ENCODE measurements around the gene ADAMTSL3.

The ADAMTSL3 gene

DNA sequence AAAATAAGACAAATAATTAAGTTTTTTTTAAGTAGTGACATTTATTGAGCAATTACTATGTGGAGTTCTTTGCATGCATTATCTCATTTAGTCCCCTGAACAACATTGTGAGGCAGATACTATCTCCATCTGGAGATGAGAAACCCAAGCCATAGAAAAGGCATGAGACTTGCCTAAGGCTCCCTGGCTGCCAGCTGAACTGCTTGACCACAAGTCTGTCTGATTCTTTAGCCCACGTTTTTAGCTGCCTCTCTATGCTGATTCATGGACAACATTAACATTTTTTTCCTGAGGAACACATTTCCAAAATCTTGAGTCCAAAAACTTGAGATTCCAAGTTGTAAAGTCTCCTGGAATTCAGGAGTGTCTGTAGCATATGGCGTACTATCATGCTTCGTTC, 318.1 kb downstream of the ADAMTSL3 start:
- DNase-seq (ENCODE audit: low spot score) = no peak

DNA sequence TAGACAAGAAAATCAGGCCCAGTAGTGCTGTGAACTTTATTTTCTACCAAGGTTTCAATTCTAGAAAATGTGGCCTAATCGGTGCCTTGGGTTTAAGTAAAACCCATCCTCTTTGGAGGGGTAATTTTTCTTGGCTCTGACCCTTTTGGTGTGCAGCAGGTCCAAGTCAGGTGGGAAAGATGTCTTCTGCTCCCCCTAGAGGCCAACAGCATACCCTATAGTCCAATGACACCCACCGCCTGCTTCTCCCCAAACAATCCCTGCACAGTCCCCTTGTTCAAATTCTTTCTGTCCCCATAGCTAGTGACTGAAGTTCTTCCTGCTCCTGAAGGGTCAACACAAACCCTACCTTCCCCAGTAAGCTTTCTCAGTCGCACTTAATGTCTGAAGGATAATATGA, 319.9 kb downstream of the ADAMTSL3 start:
- DNase-seq (ENCODE audit: low spot score) = no peak

DNA sequence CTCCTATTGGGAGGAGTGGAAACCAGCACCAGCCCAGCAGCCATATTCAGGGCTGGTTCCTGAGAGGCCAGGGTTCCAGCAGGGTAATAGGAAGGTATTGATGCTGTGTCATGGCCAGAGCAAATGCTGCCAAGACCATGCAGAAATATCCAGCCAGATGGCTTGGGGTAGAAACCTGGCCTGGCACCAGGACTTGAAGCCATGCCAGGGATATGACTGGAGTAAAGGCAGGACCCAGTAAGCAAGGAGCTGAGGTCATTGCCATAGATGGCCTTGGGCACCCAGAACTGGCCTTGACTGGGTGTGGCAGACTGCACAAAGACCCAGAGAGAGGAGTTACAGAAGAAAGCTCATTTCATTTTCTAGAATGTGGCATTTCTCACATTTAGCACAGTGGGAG, 324.1 kb downstream of the ADAMTSL3 start:
- DNase-seq (ENCODE audit: low spot score) = no peak

DNA sequence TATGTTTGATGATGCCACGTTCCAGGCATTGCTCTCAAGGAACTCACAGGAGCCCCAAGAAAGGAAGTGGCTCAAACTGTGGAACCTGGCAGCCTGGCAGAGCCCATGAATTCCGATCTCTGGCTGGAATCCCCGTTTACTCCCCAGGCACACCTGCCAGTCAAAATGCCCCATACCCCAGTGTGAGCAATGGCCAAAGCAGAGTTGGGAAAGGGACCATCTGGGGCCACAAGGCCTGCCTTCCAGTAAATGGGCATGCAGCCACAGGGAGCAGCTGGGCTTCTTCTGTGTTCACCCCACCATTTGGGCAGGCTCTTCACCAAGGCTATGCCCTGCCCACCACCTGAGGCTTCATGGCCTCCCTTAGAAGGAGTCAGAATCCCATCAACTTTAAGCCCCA, 324.7 kb downstream of the ADAMTSL3 start:
- no peak for DNase-seq (ENCODE audit: low spot score)

DNA sequence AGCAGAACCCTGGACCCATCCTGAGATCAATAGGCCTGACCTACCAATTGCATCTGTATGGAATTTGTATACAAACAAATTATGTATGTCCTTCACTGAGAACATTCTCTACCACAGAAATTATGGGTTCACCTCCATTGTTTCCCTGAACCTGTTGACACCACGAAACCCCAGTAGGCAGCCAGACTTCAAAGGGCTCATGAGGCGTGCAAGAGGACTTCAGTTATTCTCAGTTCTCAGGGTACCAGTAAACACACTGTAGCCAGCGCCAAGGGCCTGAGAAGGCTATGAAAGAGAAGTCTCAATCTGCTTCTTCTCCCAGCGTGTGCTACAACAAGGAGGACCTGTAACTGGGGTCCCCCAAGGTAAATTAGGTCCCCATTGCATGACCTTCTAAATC, 326.7 kb downstream of the ADAMTSL3 start:
- no peak for DNase-seq (ENCODE audit: low spot score)

DNA sequence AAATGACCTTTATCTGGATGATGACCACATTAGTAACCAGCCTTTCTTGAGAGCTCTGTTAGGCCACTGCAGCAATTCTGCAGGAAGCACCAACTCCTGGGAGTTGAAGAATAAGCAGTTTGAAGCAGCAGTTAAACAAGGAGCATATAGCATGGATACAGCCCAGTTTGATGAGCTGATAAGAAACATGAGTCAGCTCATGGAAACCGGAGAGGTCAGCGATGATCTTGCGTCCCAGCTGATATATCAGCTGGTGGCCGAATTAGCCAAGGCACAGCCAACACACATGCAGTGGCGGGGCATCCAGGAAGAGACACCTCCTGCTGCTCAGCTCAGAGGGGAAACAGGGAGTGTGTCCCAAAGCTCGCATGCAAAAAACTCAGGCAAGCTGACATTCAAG, 328.8 kb downstream of the ADAMTSL3 start:
- DNase-seq (ENCODE audit: low spot score) = no peak

DNA sequence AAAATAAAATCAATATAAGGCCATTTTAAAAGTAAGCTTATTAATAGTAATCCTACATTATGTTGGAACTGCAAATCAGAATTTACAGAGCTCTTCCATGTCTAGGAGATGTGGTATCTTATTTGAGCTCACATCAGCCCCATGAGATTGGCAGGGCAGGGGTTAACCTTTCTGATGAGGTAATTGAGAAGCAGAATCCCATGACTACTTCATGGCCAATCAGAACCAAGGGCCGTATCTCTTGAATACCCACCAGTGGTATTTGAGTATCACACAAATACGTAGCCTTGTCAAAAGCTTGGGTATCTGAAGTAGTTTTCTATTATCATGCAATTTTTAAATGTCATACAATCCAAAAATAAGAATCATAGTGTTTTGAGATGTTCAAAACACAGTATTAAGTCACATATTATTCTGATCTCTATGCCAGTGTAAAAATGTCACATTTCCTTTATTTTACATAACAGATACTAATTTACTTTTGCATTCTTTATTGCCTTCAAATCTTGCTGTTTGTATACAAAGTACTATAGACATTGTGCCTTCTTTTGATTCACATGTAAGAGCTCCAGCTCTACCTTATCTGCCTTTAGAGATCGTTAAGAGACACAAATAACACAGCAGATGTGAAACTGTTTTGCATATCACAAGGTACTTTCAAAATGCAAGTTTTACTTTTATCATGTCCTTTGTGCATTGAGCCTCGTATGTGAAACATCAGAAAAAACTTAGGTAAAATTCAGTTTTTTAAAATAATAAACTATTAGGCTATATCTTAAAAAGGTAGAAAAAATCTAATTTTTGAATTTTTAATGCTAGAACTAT, 329.9 kb downstream of the ADAMTSL3 start:
- DNase-seq (ENCODE audit: low spot score) = no peak

DNA sequence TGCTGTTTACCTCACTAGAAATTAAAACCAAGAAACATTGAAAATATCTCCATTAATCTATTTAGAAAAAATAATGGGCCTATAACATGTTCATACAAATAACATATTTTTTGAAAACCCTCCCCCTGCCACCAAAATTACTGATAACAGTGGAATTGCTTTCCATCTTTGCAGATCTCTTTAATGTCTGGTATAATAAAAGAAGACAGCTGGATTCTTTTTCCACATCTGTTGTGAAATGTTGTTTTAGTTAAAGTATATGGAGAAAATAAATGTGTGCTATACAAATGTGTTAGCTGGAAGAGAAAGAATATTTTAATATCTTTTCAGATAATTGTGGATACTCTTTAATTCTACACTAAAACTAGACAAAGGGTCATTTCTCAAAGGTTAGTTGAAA, 330.7 kb downstream of the ADAMTSL3 start:
- no peak for DNase-seq (ENCODE audit: low spot score)

DNA sequence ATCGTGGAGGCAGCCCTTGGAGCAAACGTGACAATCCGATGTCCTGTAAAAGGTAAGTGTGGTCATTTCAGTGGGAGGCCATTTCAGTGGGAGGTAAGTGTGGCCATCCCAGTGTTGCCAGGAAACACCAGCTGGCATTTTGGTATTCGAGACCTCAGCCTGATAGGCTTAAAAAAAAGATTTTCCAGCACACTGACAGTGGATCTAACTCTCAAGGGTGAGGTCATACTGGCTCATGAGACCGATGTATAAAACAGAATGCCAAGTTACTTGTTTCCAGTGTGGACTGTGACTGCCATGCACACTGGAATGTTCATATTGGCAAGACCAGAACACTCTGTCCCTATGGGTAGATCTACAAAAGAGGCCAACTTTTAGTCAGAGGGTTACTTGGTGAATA, 337.2 kb downstream of the ADAMTSL3 start:
- DNase-seq (ENCODE audit: low spot score) = no peak

DNA sequence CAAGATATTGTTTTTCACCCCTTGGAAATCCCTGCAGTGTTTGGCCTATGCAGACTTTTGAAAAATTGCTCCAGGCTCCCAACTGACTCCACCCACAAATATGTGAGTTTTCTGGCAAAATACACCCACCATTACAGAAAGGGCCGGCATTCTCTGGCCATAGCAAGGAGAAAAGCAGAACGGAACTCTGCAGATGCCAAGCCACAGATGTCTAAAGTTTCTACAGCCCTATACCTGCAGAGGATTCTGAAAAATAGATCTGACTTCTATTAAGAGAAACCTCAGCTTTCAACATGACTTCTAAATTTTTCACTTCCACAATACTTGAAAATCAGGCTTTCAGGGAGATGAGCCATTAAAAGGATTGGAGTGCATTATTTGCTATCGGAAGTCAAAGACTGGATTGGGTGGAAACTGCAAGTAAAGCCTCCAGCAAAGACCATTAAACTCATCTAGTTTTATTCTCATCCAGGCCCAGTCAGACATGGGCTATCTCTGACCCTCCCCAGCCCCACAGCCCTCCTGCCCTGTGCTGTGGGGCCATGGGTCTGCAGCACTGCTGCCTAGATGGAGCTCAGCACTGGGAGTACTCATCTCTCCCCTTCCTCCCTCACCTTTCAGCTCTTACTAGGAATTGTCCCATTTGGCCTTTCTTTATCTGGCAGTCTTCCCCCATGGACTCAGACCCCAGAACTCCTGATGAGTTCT, 338.6 kb downstream of the ADAMTSL3 start:
- DNase-seq (ENCODE audit: low spot score) = no peak

DNA sequence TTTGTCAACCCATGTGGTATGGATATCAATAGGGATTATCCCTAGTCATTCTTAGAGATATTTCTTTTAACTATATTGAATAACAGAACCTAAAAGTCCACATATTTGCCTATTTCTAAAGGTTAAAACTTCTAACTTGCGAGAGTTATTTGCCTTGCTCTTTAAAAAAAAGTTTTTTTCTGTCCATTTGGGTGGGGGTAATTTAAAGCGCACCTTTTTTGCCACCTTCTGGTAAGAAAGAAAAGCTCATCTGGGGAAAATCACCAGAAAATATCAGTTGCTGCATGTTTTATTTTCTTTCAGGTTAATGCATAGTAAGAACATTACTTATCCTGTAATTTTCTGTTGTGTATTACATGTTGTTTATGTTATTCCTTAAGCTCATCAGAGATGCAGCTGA, 339.7 kb downstream of the ADAMTSL3 start:
- no peak for DNase-seq (ENCODE audit: low spot score)

DNA sequence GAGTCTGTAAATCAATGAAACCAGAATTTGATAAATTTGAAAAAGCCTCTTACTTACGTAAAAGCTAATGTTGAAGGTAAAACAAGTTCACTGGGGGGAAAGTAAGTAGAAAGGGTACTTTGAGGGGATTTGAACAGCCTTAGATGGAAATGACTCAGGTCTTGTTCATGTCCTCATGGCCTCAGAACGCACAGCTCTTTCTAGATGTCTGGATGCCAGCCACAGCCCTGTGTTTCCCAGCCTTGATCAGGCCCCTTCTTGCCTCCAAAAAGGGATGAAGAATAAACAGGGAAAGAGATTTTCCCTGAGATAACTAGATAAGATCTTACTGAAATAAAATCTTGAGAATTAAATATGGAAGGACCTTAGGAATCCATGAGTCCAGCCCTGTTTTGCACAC, 344.6 kb downstream of the ADAMTSL3 start:
- DNase-seq (ENCODE audit: low spot score) = no peak

DNA sequence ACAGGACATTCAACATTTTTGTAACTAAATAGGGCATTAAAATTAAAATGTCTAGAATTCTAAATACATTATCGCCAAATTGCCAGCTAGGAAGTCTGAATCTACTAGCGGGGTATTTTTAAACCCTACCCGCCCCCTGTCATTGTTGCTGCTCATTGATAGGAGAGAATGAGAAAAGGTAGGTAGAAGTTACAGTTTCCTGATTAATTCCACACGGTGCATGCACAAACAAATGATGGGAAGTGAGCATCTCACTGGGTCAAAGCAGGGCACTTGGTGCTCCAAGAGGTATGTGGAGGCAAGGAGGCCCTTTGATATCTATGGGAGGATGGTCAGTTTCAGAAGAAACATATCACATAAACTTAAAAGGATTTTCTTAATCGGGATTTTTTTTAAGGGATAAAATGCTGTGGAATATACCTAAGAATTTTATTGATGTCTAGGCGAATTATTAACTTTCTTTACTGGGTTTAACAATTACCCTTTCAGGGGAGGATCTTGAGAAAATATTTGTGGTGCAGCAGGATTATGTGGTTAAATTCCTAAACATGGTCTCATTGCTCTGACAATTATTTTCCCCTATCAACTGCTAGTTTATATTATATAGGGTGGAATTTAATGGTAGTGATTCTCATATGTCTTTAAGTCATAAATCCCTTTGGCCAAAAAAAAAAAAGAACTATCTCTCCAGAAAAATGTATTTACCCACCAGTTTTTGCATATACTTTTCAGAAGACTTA, 345.6 kb downstream of the ADAMTSL3 start:
- DNase-seq (ENCODE audit: low spot score) = no peak

DNA sequence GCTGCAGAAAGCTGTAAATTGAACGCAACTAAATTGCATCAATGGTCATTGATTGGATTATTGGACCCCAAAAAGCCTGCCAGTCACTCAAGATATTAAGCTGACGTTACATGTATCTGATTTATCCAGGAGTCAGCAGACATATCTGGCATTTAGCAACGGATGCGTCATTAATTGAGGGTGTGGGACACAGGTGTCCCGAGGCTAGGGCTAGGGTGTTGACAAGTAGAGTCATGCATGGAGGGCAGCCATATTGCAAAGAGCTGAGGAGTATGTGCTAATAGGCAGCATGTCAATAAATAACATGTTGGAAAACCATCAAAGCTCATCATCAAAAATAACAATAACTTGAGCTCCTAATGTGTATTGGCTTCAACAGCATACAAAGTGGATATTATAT, 347.1 kb downstream of the ADAMTSL3 start:
- DNase-seq (ENCODE audit: low spot score) = no peak

DNA sequence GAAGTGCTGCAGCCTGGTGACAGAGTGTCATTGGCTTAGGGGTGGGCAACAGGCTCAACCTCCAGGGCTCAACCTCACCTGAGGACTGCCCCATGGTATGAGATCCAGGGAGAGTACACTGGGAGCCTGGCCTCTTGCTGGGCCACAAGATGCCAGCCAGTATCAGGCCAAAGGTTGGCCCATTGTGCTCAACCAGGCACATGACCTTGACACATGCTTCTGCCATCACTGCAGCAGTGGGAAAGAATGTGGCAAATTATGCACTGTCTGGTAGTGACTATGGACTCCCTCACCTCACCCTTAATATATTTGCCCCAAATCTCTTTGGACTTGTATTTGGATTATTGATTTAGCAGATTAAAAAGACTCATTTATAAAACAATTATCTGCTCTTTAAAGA, 347.7 kb downstream of the ADAMTSL3 start:
- no peak for DNase-seq (ENCODE audit: low spot score)

DNA sequence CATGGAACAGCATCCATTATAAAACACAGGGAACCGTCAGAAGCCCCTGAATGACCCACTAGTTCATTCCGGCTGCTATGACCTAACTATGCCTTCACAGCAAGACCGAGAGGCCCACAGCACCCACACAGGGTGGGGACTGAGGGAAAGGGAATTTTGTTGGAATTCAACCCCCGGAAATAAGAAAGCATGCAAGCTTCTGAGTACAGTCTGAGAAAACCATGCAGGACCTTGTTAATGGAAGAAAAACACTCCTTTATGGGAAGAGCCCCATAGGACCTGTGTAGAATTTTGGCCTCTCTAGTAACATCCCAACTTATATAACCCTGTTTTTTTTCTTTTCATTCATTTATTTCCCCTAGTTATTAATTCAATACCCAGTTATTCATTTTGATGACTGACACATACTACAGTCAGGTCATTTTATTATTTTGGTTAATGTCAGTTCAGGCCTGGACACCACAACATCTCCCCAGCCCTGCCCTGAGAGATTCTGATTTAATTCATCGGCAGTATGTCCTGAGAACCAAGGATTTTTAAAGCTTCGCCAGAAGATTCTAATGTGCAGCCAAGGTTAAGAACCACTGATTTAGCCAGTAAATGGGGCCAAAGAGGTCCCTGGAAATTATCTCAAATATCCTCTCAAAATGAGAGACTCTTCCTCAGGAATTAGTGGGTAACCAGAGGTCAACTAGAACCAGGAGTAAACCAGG, 350.0 kb downstream of the ADAMTSL3 start:
- no peak for DNase-seq (ENCODE audit: low spot score)

DNA sequence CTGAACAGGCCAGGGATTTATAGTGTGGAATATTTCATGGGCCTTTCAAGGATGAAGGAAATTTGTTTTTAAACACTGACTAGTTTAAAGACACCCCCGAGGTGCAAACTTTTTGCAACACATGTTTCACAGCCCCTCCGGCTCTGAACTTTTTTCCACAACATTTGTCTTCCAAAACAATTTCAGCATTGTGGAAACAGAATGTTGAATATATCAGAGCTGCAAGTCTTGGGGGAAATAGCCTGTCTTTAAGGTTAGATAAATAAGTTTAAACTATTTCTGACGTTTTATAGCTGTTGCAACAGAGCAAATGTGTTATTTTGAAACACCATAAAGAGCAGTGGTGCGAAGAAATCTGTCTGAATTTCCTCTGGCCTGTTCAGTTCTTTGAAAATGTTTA, 352.5 kb downstream of the ADAMTSL3 start:
- DNase-seq (ENCODE audit: low spot score) = no peak

DNA sequence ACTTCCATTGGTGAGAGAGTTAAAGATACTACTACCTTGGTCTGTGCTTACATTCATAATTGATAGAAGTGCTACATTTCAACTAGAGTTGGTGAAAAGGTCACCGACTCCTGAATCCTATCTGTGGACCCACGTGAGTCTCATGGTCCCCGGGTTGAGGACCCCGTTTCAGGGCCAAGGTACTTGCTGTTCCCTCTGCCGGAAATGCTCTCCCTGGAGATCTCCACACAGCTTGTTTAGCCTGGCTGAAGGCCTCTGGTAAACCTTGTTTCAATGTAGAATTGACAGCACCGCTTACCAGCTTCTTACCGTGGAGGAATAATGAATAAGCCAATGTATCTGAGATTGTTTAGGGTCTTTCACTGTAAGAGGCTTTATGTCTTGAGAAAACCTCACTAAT, 355.7 kb downstream of the ADAMTSL3 start:
- no peak for DNase-seq (ENCODE audit: low spot score)

DNA sequence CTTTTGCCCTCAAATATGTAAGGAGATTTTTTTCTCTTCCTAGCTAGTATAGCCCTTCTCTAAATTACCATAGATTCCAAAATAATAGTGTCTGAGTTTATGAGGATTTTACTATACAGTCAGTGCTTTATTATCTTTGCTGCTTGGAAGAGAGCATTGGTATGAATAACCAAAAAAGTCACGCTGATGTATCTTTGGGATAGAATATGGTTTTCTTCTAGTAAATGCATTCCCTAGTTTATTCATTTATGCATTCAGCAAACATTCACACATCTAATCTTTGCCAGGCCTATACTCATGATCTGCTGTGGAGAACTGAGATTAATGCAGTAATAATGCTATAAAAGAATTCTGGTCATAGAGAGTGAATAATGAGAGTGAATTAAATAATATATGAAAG, 356.3 kb downstream of the ADAMTSL3 start:
- DNase-seq (ENCODE audit: low spot score) = no peak

DNA sequence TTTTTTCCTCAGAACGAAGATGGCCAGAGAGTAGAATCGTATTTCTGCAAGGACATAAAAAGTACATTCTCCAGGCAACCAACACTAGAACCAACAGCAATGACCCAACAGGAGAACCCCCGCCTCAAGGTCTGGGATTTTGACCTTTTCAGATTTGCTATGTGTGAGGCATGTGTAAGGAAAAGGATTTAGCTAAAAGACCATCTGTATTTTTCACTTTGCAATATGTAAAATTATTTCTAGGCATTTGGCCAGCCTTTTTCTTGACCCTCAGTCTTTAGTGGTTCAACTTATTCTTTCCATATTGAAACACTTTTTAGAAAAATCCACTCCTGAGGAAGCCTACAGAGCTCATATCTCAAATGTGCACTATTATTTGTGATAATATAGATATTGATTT, 362.4 kb downstream of the ADAMTSL3 start:
- DNase-seq (ENCODE audit: low spot score) = no peak

DNA sequence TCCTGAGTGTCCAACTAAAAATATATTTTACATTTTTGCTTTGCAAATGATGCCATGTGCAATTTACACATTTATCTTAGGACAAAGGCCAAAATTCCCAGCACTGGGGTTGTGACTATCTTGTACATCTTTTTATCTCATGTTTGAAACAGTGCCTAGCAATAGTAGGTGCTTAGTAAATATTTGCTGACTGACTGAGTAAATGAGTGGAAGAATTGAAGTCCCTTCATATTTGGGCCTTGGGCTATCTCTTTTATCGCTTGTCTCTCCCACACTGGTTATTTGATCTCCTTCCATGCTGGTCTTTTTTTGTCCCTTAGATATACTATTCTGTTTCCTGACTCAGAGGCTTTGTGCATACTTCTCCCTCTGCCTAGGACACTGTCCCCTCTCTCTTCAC, 368.6 kb downstream of the ADAMTSL3 start:
- DNase-seq (ENCODE audit: low spot score) = no peak

DNA sequence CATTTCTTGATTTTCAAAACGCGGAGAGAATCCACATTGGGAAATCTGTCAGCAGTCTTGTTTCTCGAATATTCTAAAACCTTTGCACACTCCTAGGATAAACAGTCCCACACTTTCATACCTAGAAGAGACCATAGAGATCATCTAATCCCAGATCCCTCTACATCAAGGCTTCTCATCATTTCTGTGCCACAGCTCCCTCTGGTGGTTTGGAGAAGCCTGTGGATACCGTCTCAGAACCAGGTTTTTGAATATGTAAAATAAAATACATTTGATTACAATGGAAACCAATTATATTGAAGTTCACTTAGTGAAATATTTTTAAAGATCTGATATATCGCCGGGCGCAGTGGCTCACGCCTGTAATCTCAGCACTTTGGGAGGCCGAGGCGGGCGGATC, 369.7 kb downstream of the ADAMTSL3 start:
- DNase-seq (ENCODE audit: low spot score) = no peak
